Raji (cell line): ENCODE measurements around the gene C1orf174.

Experiments
- POLR2A ChIP-seq: IDR thresholded peaks from 2 replicates; pipeline ENCODE4 v1.6.1; 2011; ENCODE audit warnings: low read depth, low read length, control low read depth; ENCODE audit not compliant: insufficient read depth

Gene C1orf174

GRCh38 chr1:3931007-3931912 is 31.2 kb upstream of the C1orf174 start:
- no peak for TF ChIP-seq POLR2A

- no peak for TF ChIP-seq POLR2A
Measured at GRCh38 chr1:3930301-3931006, 30.4 kb upstream of the C1orf174 start.

GRCh38 chr1:3929126-3929525 is 29.1 kb upstream of the C1orf174 start:
- no peak for TF ChIP-seq POLR2A

GRCh38 chr1:3928586-3928985 is 28.5 kb upstream of the C1orf174 start:
- no peak for TF ChIP-seq POLR2A

GRCh38 chr1:3926956-3927355 is 26.9 kb upstream of the C1orf174 start:
- TF ChIP-seq POLR2A = no peak

GRCh38 chr1:3925762-3926161 is 25.7 kb upstream of the C1orf174 start:
- TF ChIP-seq POLR2A = no peak

- no peak for TF ChIP-seq POLR2A
Measured at GRCh38 chr1:3925256-3925655, 25.2 kb upstream of the C1orf174 start.

- no peak for TF ChIP-seq POLR2A
Measured at GRCh38 chr1:3924825-3925220, 24.8 kb upstream of the C1orf174 start.

GRCh38 chr1:3924186-3924824 is 24.2 kb upstream of the C1orf174 start:
- TF ChIP-seq POLR2A = no peak

- no peak for TF ChIP-seq POLR2A
Measured at GRCh38 chr1:3923378-3924185, 23.5 kb upstream of the C1orf174 start.

GRCh38 chr1:3922851-3923250 is 22.8 kb upstream of the C1orf174 start:
- TF ChIP-seq POLR2A = no peak

GRCh38 chr1:3922201-3922725 is 22.2 kb upstream of the C1orf174 start:
- TF ChIP-seq POLR2A = no peak

GRCh38 chr1:3921765-3922164 is 21.7 kb upstream of the C1orf174 start:
- TF ChIP-seq POLR2A = no peak

GRCh38 chr1:3919706-3920105 is 19.6 kb upstream of the C1orf174 start:
- no peak for TF ChIP-seq POLR2A
